GM12873 (cell line): ENCODE results near the gene SCARB2.

Source experiments
- CTCF ChIP-seq: IDR thresholded peaks from 2 replicates; pipeline ENCODE4 v1.5.1; 2012; ENCODE audit warnings: low read depth, mild to moderate bottlenecking, moderate library complexity, low read length, control low read depth; ENCODE audit not compliant: insufficient read depth; ENCODE audit errors: missing control alignments

Gene SCARB2

GRCh38 chr4:76235915-76236314 lies 22.3 kb upstream of the SCARB2 start:
- TF ChIP-seq CTCF: no peak

GRCh38 chr4:76235407-76235806 lies 21.8 kb upstream of the SCARB2 start:
- TF ChIP-seq CTCF: no peak

DNA sequence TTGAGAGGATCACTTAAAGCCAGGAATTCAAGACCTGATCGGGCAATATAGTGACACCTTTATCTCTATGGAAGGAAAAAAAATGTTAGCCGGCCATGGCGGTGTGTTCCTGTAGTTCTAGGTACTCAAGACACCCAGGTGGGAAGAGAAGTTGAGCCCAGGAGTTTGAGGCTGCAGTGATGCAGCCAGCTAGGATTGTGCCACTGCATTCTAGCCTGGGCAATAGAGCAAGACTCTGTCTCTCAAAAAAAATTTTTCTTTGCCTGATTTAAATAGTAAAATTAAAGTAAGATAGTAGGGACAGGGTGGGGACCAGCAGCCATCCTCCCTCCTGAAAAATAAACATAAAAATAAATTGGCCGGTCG lies 21.0 kb upstream of the SCARB2 start:
- no peak for TF ChIP-seq CTCF

DNA sequence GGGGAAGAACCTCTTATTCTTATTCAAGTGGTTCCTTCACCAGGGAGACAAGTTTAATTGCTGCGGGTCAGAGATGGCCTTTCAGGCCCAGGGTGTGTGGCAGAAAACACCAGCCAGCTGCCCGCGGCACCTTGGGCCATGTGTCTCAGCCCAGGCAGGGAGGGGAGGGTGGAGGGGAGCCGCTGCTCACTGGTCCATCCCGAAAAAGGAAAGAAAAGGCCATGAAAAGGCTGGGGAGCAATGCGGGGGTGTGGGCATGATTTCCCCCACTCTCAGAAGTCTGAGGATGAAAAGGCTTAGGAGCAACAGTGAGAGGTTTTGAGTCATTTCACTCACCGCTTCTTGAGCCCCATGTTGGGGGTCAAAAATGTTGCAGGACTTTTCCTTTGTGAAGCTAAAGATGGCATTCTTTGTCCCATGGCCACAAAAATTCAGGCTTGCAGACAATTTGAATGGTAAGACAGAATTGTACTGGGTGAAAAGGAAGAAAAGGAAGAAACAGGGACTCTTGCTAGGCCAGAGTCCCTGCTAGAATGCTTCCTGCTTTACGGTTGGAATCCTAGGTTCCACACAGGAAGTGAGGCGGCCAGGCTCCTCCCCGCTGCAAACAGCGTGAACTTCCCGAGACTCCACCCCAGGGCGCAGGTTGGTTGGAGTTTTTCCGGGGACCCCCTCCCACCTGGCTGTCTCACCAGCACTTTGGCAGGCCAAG lies 20.5 kb upstream of the SCARB2 start:
- TF ChIP-seq CTCF: no peak

DNA sequence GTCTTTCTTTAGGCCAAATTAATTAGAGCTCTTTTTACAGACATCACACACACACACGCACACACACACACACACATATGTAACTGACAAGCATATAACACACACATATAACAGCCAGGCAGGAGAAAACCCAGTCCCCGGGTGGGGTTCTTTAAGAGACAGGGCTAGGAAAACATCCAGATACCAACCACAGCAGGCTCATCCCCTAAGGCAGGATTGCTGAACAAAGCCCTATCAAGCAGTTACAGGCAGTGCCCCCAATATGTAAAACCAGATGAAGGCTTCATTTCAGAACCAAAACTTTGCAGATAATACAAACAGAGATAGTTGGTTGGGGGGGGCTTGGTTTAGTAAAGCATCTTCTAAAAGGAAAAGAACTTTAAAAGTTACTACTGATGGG lies 19.9 kb upstream of the SCARB2 start:
- no peak for TF ChIP-seq CTCF

- TF ChIP-seq CTCF: no peak
These were observed 19.5 kb upstream of the SCARB2 start for GRCh38 chr4:76233083-76233482.

- no peak for TF ChIP-seq CTCF
These were observed 19.1 kb upstream of the SCARB2 start for GRCh38 chr4:76232681-76233080.
